Neural cell (in vitro differentiated cells): ENCODE results near the gene DEK.

Experiments
- EP300 ChIP-seq: fragments of 450-650 bp; conservative IDR thresholded peaks from 2 replicates; pipeline ENCODE4 v1.6.1; 2014; ENCODE audit warnings: antibody characterized with exemption, mild to moderate bottlenecking, moderate library complexity; ENCODE audit not compliant: poor library complexity, severe bottlenecking
- EZH2 ChIP-seq: fragments of 200-600, 300-800 bp; shearing (Covaris generic), sonication (generic); IDR thresholded peaks from 2 replicates; pipeline ENCODE4 v1.6.1; 2014; ENCODE audit warnings: antibody characterized with exemption, low read length, borderline replicate concordance, mild to moderate bottlenecking; ENCODE audit not compliant: insufficient read depth, poor library complexity, severe bottlenecking
- MXI1 ChIP-seq: fragments of 450-650 bp; conservative IDR thresholded peaks from 2 replicates; pipeline ENCODE4 v1.6.1; 2014; ENCODE audit warnings: antibody characterized with exemption, mild to moderate bottlenecking; ENCODE audit not compliant: poor library complexity, severe bottlenecking
- POLR2AphosphoS5 ChIP-seq: IDR thresholded peaks from 2 replicates; pipeline ENCODE4 v1.6.1; 2012
- RAD21 ChIP-seq: fragments of 450-650 bp; conservative IDR thresholded peaks from 2 replicates; pipeline ENCODE4 v1.6.1; 2014; ENCODE audit warnings: antibody characterized with exemption, mild to moderate bottlenecking, moderate library complexity
- SMC3 ChIP-seq: fragments of 450-650 bp; conservative IDR thresholded peaks from 2 replicates; pipeline ENCODE4 v1.6.1; 2014; ENCODE audit warnings: antibody characterized with exemption, mild to moderate bottlenecking, moderate library complexity; ENCODE audit not compliant: poor library complexity
- TF ChIP-seq, protein P1 (sequence below): fragments of 450-650 bp; IDR thresholded peaks from 2 replicates; pipeline ENCODE4 v1.5.1; 2014; ENCODE audit warnings: antibody characterized with exemption, mild to moderate bottlenecking, moderate library complexity; ENCODE audit not compliant: poor library complexity, severe bottlenecking
- TF ChIP-seq, protein P2 (sequence below): IDR thresholded peaks from 2 replicates; pipeline ENCODE4 v1.6.1; 2012; ENCODE audit warnings: borderline replicate concordance

DNA sequence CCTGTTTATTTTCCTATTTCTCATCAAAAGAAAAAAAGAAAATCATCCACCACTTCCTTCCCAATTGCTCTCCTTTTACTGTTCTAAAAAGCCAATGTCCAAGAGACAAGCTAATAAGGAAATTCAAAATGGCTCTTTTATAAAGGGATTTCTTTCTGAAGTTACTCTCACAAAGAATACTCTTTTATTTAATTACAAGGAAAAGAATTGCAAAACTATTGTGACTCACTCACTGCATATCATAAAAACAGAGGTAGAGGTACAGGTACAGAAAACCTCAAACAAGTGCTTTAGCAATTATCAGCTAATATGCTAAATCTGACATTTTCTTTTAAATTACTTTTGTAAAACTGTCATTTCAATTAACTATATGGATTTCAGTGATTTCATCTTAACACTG, 18.1 kb downstream of the DEK start:
- TF ChIP-seq, protein P1, sequence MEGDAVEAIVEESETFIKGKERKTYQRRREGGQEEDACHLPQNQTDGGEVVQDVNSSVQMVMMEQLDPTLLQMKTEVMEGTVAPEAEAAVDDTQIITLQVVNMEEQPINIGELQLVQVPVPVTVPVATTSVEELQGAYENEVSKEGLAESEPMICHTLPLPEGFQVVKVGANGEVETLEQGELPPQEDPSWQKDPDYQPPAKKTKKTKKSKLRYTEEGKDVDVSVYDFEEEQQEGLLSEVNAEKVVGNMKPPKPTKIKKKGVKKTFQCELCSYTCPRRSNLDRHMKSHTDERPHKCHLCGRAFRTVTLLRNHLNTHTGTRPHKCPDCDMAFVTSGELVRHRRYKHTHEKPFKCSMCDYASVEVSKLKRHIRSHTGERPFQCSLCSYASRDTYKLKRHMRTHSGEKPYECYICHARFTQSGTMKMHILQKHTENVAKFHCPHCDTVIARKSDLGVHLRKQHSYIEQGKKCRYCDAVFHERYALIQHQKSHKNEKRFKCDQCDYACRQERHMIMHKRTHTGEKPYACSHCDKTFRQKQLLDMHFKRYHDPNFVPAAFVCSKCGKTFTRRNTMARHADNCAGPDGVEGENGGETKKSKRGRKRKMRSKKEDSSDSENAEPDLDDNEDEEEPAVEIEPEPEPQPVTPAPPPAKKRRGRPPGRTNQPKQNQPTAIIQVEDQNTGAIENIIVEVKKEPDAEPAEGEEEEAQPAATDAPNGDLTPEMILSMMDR, result no peak
- TF ChIP-seq POLR2AphosphoS5 (no peak), EZH2 (no peak), SMC3 (no peak), RAD21 (no peak), MXI1 (no peak), EP300 (no peak)
- TF ChIP-seq, protein P2, sequence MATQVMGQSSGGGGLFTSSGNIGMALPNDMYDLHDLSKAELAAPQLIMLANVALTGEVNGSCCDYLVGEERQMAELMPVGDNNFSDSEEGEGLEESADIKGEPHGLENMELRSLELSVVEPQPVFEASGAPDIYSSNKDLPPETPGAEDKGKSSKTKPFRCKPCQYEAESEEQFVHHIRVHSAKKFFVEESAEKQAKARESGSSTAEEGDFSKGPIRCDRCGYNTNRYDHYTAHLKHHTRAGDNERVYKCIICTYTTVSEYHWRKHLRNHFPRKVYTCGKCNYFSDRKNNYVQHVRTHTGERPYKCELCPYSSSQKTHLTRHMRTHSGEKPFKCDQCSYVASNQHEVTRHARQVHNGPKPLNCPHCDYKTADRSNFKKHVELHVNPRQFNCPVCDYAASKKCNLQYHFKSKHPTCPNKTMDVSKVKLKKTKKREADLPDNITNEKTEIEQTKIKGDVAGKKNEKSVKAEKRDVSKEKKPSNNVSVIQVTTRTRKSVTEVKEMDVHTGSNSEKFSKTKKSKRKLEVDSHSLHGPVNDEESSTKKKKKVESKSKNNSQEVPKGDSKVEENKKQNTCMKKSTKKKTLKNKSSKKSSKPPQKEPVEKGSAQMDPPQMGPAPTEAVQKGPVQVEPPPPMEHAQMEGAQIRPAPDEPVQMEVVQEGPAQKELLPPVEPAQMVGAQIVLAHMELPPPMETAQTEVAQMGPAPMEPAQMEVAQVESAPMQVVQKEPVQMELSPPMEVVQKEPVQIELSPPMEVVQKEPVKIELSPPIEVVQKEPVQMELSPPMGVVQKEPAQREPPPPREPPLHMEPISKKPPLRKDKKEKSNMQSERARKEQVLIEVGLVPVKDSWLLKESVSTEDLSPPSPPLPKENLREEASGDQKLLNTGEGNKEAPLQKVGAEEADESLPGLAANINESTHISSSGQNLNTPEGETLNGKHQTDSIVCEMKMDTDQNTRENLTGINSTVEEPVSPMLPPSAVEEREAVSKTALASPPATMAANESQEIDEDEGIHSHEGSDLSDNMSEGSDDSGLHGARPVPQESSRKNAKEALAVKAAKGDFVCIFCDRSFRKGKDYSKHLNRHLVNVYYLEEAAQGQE, result no peak
